H1 (cell line): ENCODE data around the gene IFT81. TPM values are rescaled to one million over a fixed set of nuclear protein-coding genes. Genes with fewer than 3 reads are reported as not detected.

Experiments
- CTCF ChIA-PET: fragments of 300-600 bp; sonication (Branson Sonifier 250); formaldehyde crosslinking; loops from one replicate; lab custom pipeline; 2021; ENCODE audit not compliant: partially characterized antibody; lab: Charles Lee
- POLR2A ChIA-PET: fragments of 300-600 bp; sonication (Branson Sonifier 250); formaldehyde crosslinking; loops from one replicate; lab custom pipeline; 2021; ENCODE audit warnings: inconsistent platforms; ENCODE audit not compliant: partially characterized antibody; lab: Charles Lee
- DNase-seq, 2 experiments: peaks; one replicate each; pipeline versions ENCODE4 v3.0.0 to v3.0.0-alpha.2; 2010 to 2022; ENCODE audit warnings: low spot score in 2 of 2, low read depth in 1 of 2, mixed read lengths in 1 of 2
- FAIRE-seq: peaks from 2 replicates; lab custom pipeline; 2011; peaks lifted over from hg19 to GRCh38; lab: Jason Lieb, UNC
- H2AFZ ChIP-seq: 2 replicates; pipeline ENCODE4 v1.8.1; 2012; ENCODE audit warnings: low read length, inconsistent platforms
- H2AK5ac ChIP-seq: 2 replicates; pipeline ENCODE4 v1.6.1; 2013; ENCODE audit warnings: low read depth, low read length
- H2BK120ac ChIP-seq: replicated peaks from 2 replicates; pipeline ENCODE3; 2013; ENCODE audit warnings: low read depth, low read length, inconsistent platforms
- H2BK12ac ChIP-seq: 2 replicates; pipeline ENCODE4 v1.6.1; 2013; ENCODE audit warnings: low read depth, low read length
- H2BK15ac ChIP-seq: 2 replicates; pipeline ENCODE4 v1.6.1; 2013; ENCODE audit warnings: low read length
- H2BK20ac ChIP-seq: 2 replicates; pipeline ENCODE4 v1.6.1; 2013; ENCODE audit warnings: low read length
- H2BK5ac ChIP-seq: 2 replicates; pipeline ENCODE4 v1.6.1; 2013; ENCODE audit warnings: low read depth, low read length
- H3K14ac ChIP-seq: 2 replicates; pipeline ENCODE4 v1.6.1; 2013; ENCODE audit warnings: inconsistent platforms; ENCODE audit not compliant: insufficient read length
- H3K18ac ChIP-seq: 2 replicates; pipeline ENCODE4 v1.6.1; 2013; ENCODE audit warnings: low read length; ENCODE audit errors: extremely low read depth
- H3K23ac ChIP-seq: 2 replicates; pipeline ENCODE4 v1.6.1; 2013; ENCODE audit warnings: inconsistent platforms; ENCODE audit not compliant: insufficient read length
- H3K23me2 ChIP-seq: 2 replicates; pipeline ENCODE4 v1.6.1; 2013; ENCODE audit warnings: low read depth, low read length
- H3K27ac ChIP-seq: 2 replicates; pipeline ENCODE4 v1.6.1; 2011; ENCODE audit warnings: low read depth, low read length, inconsistent platforms
- H3K27me3 ChIP-seq, 4 experiments: replicated peaks in 1 of 4; 1 replicate in 1 of 4; 2 replicates in 3 of 4; pipeline versions ENCODE4 v1.6.1 to v1.8.1; 2011 to 2013; ENCODE audit warnings: low read length in 3 of 4, mild to moderate bottlenecking in 3 of 4, inconsistent platforms in 2 of 4, mixed read lengths in 2 of 4, moderate library complexity in 1 of 4; ENCODE audit not compliant: control insufficient read depth in 3 of 4, insufficient read depth in 3 of 4; ENCODE audit errors: extremely low read depth in 1 of 4
- H3K36me3 ChIP-seq, 4 experiments: 2 replicates each; pipeline versions ENCODE4 v1.6.1 to v1.8.1; 2011 to 2013; ENCODE audit warnings: mild to moderate bottlenecking in 4 of 4, low read length in 3 of 4, moderate library complexity in 2 of 4, control low read depth in 1 of 4, inconsistent platforms in 1 of 4; ENCODE audit not compliant: insufficient read depth in 4 of 4, control insufficient read depth in 2 of 4
- H3K4ac ChIP-seq: replicated peaks from 2 replicates; pipeline ENCODE3; 2013; ENCODE audit warnings: low read length, low read depth, mixed read lengths, inconsistent platforms; ENCODE audit not compliant: insufficient read length
- H3K4me1 ChIP-seq, 4 experiments: replicated peaks in 1 of 4; 1 replicate in 1 of 4; 2 replicates in 3 of 4; pipeline versions ENCODE4 v1.6.1 to v1.8.1; 2011 to 2013; ENCODE audit warnings: low read length in 3 of 4, inconsistent platforms in 2 of 4, mixed read lengths in 1 of 4; ENCODE audit not compliant: insufficient read depth in 4 of 4, control insufficient read depth in 3 of 4
- H3K4me2 ChIP-seq, 2 experiments: 2 replicates each; pipeline versions ENCODE4 v1.6.1 to v1.8.1; 2011 to 2013; ENCODE audit warnings: low read depth in 2 of 2, low read length in 2 of 2, control low read depth in 1 of 2, inconsistent platforms in 1 of 2, mild to moderate bottlenecking in 1 of 2; ENCODE audit not compliant: insufficient read depth in 1 of 2
- H3K4me3 ChIP-seq, 4 experiments: fragments of 200-600, 300-600 bp in 1 of 4; sonication (generic), shearing (Covaris generic), sonication (Bioruptor Twin) in 1 of 4; 2 replicates each; pipeline versions ENCODE4 v1.5.1 to v1.8.1; 2011 to 2016; ENCODE audit warnings: low read length in 4 of 4, low read depth in 3 of 4, control low read depth in 2 of 4, inconsistent platforms in 2 of 4, mild to moderate bottlenecking in 2 of 4, mixed read lengths in 1 of 4, moderate library complexity in 1 of 4; ENCODE audit not compliant: insufficient read depth in 2 of 4; ENCODE audit errors: extremely low read depth in 1 of 4
- H3K56ac ChIP-seq: replicated peaks from 2 replicates; pipeline ENCODE3; 2013; ENCODE audit warnings: low read depth, mild to moderate bottlenecking, mixed read lengths, low read length, inconsistent platforms; ENCODE audit not compliant: insufficient read length
- H3K79me1 ChIP-seq: 2 replicates; pipeline ENCODE4 v1.6.1; 2013; ENCODE audit warnings: low read depth, low read length, control low read depth
- H3K79me2 ChIP-seq, 2 experiments: 2 replicates each; pipeline versions ENCODE4 v1.6.1 to v1.8.1; 2012 to 2013; ENCODE audit warnings: low read length in 2 of 2, mild to moderate bottlenecking in 2 of 2, inconsistent platforms in 1 of 2; ENCODE audit not compliant: insufficient read depth in 2 of 2, control insufficient read depth in 1 of 2
- H3K9ac ChIP-seq, 4 experiments: replicated peaks in 1 of 4; 1 replicate in 1 of 4; 2 replicates in 3 of 4; pipeline versions ENCODE4 v1.6.1 to v1.8.1; 2011 to 2013; ENCODE audit warnings: low read depth in 3 of 4, low read length in 3 of 4, control low read depth in 2 of 4, mild to moderate bottlenecking in 2 of 4, moderate library complexity in 2 of 4, inconsistent platforms in 1 of 4; ENCODE audit errors: extremely low read depth in 1 of 4
- H3K9me3 ChIP-seq, 2 experiments: 2 replicates each; pipeline versions ENCODE4 v1.6.1 to v1.8.1; 2012 to 2013; ENCODE audit warnings: mild to moderate bottlenecking in 2 of 2, moderate library complexity in 2 of 2, control low read depth in 1 of 2, inconsistent platforms in 1 of 2, low read depth in 1 of 2, low read length in 1 of 2, mixed read lengths in 1 of 2; ENCODE audit not compliant: insufficient read depth in 2 of 2
- H4K20me1 ChIP-seq, 2 experiments: replicated peaks in 1 of 2; 2 replicates each; pipeline versions ENCODE3 to v1.8.1; 2011 to 2013; ENCODE audit warnings: inconsistent platforms in 2 of 2, low read length in 2 of 2, mild to moderate bottlenecking in 1 of 2; ENCODE audit not compliant: insufficient read depth in 2 of 2, control insufficient read depth in 1 of 2
- H4K5ac ChIP-seq: 2 replicates; pipeline ENCODE4 v1.6.1; 2013; ENCODE audit warnings: low read length, low read depth, mixed read lengths, inconsistent platforms; ENCODE audit not compliant: insufficient read length
- H4K8ac ChIP-seq: 2 replicates; pipeline ENCODE4 v1.8.0; 2013; ENCODE audit warnings: mild to moderate bottlenecking, moderate library complexity, low read length, inconsistent platforms; ENCODE audit not compliant: insufficient read depth; ENCODE audit errors: extremely low read depth
- H4K91ac ChIP-seq: replicated peaks from 2 replicates; pipeline ENCODE3; 2013; ENCODE audit warnings: low read length, mixed read lengths, inconsistent platforms; ENCODE audit not compliant: insufficient read length
- SAP30 ChIP-seq: fragments of 300-600 bp; sonication (generic); IDR thresholded peaks from 2 replicates; pipeline ENCODE4 v1.7.1; 2012; ENCODE audit warnings: low read length, moderate library complexity, mild to moderate bottlenecking, inconsistent platforms; ENCODE audit not compliant: insufficient read depth, insufficient replicate concordance
- WGBS, 2 experiments: shearing (Covaris generic) in 1 of 2; methylation state at CpG; one replicate each; pipeline versions ENCODE4 v1.1.6 to v1.1.7; 2013 to 2015; ENCODE audit warnings: low lambda C conversion rate in 2 of 2, mixed read lengths in 2 of 2, inconsistent platforms in 1 of 2, low coverage in 1 of 2, missing lambda C conversion rate in 1 of 2; ENCODE audit not compliant: insufficient replicate concordance in 2 of 2, insufficient coverage in 1 of 2, insufficient read length in 1 of 2; ENCODE audit errors: extremely low coverage in 1 of 2, missing lambda C conversion rate in 1 of 2; 5-methylcytosine and 5-hydroxymethylcytosine counted together
- polyA plus RNA-seq, 7 experiments: library from polyadenylated mRNA; depleted of rRNA in 3 of 7; stranded (reverse) in 5 of 7; unstranded in 2 of 7; fragments of >200 nt in 5 of 7; fragments of 200-250 nt in 2 of 7; gene quantifications; 1 replicate in 5 of 7; 2 replicates in 1 of 7; 4 replicates in 1 of 7; pipeline versions ENCODE4 v1.2.1 to v1.2.3, GENCODE V29; 2011 to 2013; ENCODE audit warnings: missing spikeins in 2 of 7, mixed read lengths in 2 of 7
- total RNA-seq: library from RNA; stranded (reverse); fragmentation: NEBNext Ultra II Directional; extraction: Animal tissue kit (Norgen Biotek cat#: 25700); gene quantifications from 2 replicates; pipeline ENCODE4 v1.2.1, GENCODE V29; 2021

Gene IFT81
- total and polyA plus RNA-seq, 2 of the 8 experiments (the other 6 are each of a cell fraction or from before 2014, with no cell fraction given) = 4.1 to 14.5 TPM

GRCh38 chr12:110149086-110149660, 25.0 kb downstream of the IFT81 start:
- H3K23ac ChIP-seq = no peak overlapping the region
- H2BK12ac ChIP-seq = no peak overlapping the region
- no peak overlapping the region for H4K5ac ChIP-seq
- FAIRE-seq (no peak), DNase-seq (no peak)
- H2AFZ ChIP-seq = no peak overlapping the region
- no peaks in the 10 kb centered on the region for H3K23me2 ChIP-seq
- H3K4me3 ChIP-seq = no peak overlapping the region
- no peaks in the 10 kb centered on the region for H3K79me2 ChIP-seq
- no peaks in the 10 kb centered on the region for H3K27me3 ChIP-seq
- no peak overlapping the region for H3K18ac ChIP-seq
- H3K4me2 ChIP-seq = no peak overlapping the region
- H2AK5ac ChIP-seq = no peak overlapping the region
- no peaks in the 10 kb centered on the region for H3K4me1 ChIP-seq
- no peak overlapping the region for H3K9ac ChIP-seq
- H2BK20ac ChIP-seq = no peak overlapping the region
- H3K14ac ChIP-seq = no peak overlapping the region
- POLR2A ChIA-PET = no interaction called here
- H2BK15ac ChIP-seq = no peak overlapping the region
- H2BK120ac ChIP-seq = no peak overlapping the region
- H4K20me1 ChIP-seq = no peaks in the 10 kb centered on the region
- H4K91ac ChIP-seq = no peak overlapping the region
- no peak overlapping the region for H3K56ac ChIP-seq
- no peaks in the 10 kb centered on the region for H3K79me1 ChIP-seq
- H3K9me3 ChIP-seq = no peaks in the 10 kb centered on the region
- 93% methylated on average over 10 of the region's 10 CpGs; no CpG with 5 or more reads in 1 of the 2 experiments for WGBS, 2 experiments
- H3K27ac ChIP-seq = no peak overlapping the region
- peaks cover 0 to 17% (median 0%) of the 10 kb centered on the region in 4 experiments; a peak in 2 of 8 replicates for H3K36me3 ChIP-seq
- H2BK5ac ChIP-seq = no peak overlapping the region
- no peak overlapping the region for H3K4ac ChIP-seq
- CTCF ChIA-PET = no interaction called here
- H4K8ac ChIP-seq = no peak overlapping the region
- TF ChIP-seq SAP30 = no peak
